Measurements from ENCODE around the gene FER1L5.

The FER1L5 gene

DNA sequence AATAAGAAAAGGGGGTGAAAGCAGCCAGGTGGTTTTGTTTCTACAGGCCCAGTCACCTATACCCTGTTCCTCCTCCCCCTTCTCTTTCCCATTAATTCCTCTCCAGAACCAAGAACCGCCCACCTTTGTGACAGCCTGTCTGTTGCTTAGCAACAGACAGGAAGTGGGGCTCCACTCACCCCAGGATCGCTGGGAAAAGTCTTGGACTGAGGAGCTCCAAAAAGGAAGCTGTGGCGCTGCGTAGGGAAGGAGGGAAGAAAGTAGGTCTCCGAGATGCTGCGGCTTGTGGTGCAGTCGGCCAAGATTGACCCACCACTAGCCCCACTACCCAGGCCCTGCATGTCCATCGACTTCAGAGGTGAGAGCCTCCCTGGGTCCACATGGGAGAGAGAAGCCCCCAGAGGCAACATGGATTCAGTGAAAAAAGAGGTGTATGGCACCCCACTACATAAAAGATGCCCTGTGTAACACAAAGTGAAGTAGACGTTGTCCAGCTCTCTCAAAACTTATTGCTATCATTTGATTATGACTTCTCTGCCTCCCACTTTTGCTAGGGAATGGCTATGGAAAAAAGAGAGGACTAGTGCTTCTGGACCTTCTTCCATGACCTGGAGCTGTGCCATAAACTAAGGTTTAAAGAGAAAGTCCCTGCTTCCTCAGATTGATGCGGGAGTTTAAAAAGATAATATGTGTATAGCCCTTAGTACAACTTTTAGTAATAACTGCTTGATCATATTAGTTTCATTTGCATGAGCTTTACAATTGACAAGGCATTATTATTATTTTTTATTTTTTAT lies at the start of gene FER1L5:
Gene FER1L5, plus strand, starts transcription at position 201 of the 797 bp plus-strand sequence. Its CDS starts 73 bp downstream, at position 274.
- DNase-seq: peak in 8 of 10 donors; percentile 54 to 93 (median 72)
- intact Hi-C loops (cut with DNase I): no loop called here

DNA sequence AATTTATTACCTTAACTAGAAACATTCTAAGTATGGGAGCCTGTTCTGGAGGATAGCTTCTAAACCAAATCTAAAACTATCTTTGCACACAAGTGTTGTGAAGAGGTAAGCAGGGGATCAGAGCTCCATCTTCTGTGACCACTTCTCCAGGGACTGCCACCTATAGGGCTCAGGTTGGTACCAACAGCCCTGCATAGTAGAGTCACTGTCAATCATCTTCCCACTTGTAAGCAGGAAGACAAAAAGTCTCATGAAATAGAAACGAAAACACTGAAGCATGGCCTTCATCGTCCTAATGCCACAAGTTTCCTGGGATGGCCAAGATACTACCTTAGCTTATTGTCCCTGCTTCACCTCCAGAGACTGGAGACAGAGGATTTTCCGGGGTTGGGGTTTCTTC lies 48.3 kb upstream of the FER1L5 start:
- intact Hi-C loops (cut with DNase I): no loop called here
- DNase-seq: no peak

DNA sequence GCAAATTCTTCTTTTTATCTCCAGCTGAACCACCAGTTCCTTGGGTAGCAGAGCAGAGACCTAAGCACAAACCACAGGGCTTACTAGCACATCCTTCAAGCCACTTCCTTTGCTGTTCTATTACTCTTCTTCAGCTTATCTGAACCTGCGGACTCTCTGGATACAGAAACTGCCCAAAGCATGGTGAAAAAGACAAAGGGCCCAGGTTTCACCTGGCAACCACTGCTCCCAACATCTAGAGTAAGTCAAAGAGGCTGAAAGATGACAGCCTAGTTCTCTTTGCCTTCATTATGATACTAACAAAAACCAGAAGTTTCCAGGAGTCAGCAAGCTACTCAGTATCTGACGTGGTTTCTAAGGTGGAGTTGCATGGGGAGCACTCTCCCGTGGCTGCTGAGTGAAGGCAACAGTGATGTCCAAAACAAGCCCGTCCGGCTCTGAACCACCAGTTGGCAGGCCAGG lies 47.8 kb upstream of the FER1L5 start:
- intact Hi-C loops (cut with DNase I): no loop called here
- DNase-seq: no peak

DNA sequence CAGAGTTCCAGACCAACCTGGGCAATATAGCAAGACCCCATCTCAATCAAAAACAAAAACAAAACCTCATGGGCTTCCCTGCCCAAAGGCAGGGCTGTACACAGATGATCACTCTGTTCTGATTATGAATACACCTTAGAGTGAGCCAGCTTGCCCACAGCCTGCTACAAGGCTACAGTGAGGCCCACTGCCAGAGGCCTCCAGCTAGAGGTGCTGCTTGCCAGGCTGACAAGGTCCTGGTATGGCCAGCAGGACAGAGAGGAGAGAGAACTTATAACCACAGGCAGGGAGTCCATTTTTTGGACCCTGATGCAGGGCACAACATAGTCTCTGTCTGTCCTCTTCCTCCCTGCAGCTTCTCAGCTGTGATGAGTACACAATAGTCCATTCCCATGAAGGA lies 46.0 kb upstream of the FER1L5 start:
- intact Hi-C loops (cut with DNase I): no loop called here
- DNase-seq: no peak

DNA sequence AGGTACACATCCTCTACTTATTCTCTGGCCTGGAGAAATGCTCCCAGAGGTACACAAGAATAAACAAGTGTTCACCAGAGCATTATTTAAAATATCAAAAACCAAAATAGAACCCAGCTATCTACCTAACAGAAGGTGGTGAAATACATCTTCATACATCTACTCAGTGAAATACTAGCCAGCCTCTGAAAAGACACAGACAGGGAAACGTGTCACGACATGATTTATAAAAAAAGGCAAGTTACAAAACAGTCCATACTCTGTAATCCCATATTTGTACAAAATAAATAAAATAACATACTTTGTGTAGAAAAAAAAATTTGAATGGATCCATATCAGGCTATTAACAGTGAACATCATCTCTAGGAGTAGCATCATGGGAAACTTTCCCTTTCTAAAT lies 42.6 kb upstream of the FER1L5 start:
- no peak for DNase-seq
- intact Hi-C loops (cut with DNase I): no loop called here

DNA sequence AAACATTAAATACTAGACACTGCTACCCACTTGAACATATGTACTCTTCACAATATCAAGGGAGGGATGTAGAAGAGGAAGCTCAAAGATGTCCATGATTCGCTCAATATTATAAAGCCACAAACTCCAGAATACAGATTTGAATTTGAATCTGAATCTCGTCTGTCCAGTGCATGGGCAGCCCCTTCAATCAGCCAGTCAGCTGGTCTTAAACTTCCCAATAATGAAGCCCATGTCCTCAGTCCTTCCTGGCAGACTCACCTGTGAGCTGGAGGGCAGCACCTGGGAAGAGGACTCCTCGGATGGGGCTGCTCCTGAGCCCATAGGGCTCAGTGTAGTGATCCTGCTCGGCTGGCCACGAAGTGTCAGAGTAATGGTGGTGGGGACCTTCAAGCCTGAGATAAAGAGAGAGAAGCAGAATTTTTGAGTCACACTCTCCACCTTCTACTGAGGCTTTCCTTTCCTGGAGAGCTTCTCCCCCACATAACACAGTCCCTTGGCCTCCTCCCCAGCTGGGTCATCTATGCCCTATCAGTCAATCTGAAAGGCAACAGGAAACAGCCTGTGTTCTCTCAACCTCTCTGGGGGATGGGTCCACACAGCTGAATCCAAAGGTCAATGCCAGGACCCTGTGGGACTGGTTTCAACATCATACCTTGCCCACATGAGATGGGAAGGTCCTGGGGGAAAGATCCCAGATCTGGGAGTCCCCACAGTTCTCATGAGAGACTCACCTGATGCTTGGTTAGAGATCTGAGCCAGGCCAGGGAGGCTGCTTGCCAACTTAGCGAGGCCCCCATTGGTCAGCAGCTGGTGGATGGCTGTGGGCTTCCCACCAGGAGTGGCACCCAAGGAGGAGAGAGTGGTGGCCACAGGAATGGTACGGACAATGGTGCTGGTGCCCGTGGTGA lies 40.9 kb upstream of the FER1L5 start:
- DNase-seq: no peak
- intact Hi-C loops (cut with DNase I): no loop called here

DNA sequence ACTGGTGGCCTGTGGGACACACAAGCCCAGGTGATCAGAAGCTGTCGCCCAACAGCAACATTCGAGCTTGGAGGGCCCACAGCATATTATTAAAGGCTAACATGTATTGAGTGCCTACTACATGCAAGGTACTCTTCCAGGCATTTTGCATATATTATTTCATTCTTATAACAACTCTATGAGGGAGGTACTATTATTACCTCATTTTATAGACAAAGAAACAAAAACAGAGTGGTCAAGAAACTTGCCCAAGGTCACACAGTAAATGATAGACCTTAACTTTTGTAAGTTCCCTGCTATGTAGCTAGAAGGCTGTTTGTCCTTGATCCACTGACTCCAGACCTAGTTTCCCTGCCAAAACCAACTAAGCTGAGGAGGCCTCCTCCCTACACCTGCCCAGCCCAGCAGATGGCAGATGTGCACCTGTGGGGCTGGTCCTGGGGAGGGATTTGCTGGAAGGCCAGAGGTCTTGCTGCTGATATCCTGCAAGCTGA lies 40.2 kb upstream of the FER1L5 start:
- intact Hi-C loops (cut with DNase I): no loop called here
- DNase-seq: no peak

DNA sequence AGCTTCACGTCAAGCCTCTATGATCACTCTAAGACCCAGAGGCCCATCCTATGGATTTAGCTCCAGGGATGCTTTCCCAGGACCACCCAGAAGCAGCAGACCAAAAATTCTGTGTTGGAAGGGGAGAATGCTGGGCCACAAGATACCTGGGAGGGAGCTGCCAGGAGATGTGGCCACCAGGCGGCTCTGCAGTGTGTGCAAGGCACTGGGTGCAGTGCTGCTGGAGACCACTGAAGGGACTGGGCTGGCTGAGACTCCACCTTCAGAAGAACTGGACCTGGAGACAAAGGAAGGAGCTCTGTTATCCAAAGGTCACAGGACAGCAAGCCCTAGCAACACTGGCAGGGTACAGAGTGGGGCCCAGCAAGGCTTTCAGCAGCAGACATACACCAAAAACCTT lies 38.5 kb upstream of the FER1L5 start:
- intact Hi-C loops (cut with DNase I): no loop called here
- no peak for DNase-seq

DNA sequence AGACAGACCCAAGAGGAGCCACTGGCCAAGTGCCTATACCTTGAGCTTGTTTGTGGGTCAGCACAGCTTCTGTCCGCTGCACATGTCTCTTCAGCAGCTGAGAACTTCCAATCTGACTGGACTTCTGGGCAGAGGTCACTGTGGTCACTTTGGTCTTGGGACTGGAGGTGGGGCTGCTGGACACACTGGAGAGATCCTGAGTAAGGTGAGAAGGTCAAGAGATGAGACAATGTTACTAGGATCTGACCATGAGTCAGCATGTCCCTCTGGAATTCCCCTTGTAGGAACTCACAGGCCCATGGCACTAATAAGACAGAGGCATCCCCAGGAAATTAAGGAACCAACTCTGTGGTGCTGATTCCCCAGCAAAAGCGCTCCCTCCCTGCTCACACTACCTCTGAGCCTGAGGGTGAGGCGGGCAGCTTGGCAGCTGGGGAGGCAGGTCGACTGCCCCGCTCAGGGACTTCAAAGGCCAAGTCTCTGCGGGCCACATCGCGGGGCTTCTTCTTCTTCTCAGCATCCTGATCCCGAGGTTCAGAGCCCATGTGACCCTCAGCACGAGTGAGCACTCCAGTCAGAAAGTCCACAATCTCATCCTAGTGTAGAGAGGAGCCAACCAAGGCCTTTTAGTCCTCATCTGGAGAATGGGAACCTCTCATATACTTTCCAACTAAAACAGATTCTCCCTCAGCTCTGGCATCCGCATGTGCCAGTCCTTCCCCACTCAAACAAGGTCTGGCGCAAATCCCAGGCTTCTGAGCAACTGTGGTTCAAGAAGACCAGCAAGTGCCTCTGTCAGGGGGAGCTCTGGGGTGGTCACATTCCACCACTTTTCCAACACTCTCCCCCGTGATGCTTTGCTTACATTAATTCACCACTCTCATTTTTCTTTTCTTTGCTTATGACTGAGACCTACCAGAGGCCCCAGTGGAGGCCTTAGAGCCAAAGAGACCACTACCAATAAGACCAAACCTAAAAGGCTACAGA lies 33.8 kb upstream of the FER1L5 start:
- DNase-seq: no peak
- intact Hi-C loops (cut with DNase I): no loop called here

DNA sequence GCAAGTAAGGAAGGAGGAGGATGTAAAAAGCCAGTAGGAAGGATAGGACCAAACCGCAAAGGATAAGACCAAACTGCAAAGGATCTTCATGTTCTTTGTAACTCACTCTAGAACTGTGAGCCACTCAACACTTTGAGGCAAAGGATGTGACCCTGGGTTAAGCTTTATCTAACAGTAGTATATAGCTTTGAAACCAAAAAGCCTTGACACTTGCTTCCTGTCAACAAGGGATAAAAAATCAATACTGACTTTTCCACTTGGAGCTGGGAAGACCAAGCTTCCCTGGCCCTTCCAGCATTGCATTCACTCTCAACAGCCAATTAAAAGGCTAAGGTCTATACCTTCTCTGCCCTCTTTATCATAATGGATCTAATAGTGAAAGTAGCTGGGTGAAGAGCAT lies 26.4 kb upstream of the FER1L5 start:
- DNase-seq: no peak
- intact Hi-C loops (cut with DNase I): no loop called here

DNA sequence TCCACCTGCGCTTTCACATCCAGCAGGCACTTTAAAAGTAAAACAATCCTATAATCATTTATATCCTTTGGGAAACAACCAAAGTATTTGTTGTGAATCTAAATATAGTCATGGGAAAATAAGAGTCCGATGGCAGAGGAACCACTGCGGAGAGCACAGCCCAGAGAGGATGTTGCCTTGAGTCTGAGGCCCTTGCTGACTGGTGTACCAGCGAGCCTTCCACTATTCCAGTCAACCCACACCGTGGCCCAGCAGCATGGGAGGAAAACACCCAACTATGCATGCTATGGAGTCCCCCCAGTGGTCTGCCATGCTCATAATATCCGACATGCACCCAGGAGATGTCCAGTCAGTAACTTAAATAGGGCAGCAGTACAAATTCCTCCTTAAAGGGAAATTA lies 26.0 kb upstream of the FER1L5 start:
- DNase-seq: no peak
- intact Hi-C loops (cut with DNase I): no loop called here

DNA sequence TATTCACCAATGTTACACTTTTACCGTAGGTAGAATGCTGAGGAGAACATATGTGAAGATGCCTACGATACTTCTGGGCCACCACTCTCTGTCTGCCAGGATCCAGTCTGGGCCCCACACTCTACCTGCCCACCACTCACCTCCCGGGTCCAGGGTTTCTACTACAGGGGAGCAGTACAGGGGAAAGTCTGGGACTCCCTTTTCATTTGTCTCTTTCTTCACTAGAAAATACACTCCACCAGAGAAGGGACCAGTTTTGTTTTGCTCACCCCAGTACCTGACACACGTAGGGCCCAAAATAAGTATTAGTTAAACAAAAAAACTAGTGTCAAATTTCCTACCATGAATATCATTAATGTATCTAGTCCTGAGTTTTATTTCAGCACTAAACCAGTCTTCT lies 25.6 kb upstream of the FER1L5 start:
- no peak for DNase-seq
- intact Hi-C loops (cut with DNase I): no loop called here

DNA sequence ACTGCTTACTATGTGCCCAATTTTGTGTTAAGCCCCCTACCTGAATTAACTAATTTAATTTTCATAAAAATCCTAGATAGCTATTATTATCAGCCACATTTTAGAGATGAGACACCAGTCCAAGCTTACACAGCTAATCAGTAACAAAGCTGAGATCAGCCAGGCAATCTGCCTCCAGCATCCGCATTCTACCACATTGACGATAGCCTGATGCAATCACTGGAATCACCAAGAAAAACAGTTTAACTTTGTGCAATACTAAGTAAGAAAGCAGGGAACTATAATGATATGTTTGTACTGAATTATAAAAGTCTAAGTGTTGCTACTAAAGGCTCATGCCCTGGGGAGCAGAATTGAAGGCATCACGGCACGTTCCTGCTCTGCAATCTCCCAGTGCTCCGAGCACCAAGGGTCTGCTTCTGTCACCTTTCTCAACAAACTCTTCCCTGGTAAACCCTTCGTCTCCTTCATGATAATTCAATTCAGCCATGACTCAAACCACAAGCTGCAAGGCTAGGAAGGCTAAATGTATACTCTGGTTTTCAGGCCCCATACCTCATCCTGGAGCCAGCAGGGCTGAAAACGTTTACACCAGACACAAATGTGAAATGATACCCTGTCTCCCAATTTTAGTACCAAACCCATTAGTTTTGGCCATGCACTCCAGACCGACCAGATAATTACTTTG lies 23.8 kb upstream of the FER1L5 start:
- no peak for DNase-seq
- intact Hi-C loops (cut with DNase I): no loop called here

DNA sequence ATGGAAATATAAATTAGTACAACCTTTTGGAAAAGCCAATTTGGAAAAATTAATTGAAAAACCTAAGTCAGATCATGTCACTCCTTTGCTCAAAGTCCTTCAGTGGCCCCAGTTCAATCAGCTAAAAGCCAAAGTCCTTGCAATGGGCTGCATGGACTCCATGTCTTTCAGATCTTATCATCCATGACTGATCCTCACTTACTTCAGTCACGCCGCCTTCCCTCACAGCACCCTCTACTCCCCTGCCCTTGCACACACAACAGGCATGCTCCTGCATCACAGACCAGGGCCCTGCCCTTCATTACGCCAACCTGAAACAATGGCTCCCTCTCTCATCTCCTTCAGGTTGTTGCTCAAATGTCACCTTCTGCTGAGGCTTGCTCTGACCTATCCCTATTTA lies 20.0 kb upstream of the FER1L5 start:
- intact Hi-C loops (cut with DNase I): no loop called here
- DNase-seq: no peak

DNA sequence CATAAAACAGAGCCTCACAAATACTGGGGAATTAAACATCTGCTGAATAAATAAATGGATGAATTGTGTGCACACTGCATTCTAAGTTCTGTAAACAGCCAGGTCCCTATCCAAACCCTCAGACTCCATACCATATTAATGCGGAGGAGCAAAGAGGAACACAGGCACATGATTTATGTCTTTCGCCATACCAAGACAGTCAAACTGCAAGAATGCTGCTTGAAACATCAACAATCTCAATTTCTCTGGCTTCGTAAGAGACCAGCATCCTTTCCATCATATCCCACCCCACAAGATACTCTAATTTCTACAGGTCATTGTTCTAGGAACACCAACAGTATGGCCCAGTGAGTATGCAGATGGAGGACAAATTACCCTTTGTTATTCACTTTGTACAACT lies 19.4 kb upstream of the FER1L5 start:
- intact Hi-C loops (cut with DNase I): no loop called here
- no peak for DNase-seq

DNA sequence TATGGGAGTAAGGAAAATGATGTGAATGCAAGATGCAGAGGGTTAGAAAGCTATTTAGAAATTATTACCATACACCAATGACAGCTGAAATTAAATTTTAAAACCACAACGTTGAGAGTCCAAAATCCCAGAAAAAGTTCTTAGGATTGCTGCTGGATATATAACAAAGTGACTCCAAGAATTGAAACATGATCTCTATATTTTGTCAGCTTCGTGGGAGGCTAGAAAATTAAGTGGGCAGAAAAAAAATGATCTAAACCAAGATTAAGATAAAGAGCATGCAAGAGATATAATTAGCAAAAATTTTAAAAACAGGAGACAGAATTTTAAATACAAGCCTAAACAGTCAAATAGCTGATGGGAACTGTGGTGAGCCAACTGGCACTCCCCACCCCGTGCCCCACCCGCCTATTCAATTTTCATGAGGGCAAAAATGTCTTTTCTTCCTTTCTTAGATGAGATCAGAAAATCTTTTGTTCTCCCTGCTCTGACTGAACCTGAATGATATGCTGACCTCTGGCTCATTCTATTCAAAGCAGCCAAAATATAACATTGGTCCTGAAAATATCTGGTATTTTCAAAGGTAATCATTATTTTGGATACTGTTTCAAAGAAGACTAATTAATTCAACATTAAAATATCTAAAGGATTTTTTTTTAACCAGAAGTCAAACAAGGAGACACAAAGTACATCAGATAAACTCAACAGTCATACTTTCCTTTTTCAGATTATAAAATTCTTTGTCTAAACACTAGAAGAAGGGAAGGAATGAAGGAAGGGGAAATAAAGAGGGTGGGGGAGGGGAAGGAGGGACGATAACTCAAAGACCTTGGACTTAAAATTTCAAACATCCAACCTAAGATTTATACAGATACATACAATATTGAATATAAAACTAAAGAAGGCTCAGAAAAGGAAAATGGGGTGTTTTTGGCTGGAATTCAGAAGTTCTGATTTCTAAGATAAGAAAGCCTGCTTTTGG lies 16.7 kb upstream of the FER1L5 start:
- intact Hi-C loops (cut with DNase I): no loop called here
- DNase-seq: no peak

DNA sequence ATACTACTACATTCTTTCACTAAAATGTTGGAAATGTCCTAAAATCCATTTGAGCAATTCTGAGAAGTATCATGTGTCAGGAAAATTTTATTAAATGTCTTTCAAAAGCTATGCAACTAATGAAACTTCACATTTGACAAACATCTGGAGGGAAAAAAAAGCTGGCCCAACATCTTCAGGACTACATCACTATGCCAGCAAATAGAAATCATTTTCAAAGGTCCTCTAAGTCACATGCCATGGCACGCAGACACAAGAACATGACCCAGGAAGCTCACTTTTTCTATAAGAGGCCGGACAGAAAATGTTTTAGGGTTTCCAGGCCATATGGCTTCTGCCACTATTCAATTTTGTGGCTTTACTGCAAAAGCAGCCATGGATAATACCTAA lies 16.0 kb upstream of the FER1L5 start:
- DNase-seq: no peak
- intact Hi-C loops (cut with DNase I): no loop called here

DNA sequence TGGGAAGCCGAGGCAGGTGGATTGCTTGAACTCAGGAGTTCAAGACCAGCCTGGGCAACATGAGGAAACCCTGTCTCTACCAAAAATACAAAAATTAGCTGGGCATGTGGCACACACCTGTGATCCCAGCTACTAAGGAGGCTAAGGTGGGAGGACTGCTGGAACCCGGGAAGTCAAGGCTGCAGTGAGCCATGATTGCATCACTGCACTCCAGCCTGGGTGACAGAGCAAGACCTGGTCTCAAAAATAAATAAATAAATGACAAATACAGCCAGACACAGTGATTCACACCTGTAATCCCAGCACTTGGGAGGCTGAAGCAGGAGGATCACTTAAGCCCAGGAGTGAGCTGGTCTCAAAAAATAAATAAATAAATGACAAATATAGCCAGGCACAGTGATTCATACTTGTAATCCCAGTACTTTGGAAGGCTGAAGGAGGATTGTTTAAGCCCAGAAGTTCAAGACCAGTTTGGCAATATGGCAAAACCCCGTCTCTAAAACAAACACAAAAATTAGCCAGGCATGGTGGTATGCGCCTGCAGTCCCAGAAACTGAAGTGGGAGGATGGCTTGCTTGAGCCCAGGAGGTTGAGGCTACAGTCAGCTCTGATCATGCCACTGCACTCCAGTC lies 10.6 kb upstream of the FER1L5 start:
- no peak for DNase-seq
- intact Hi-C loops (cut with DNase I): loop anchor here (10.0 kb wide), 1 partner anchor 133 kb away; the partner anchor contains the start of gene CNNM4
